Small intestine (tissue), 7 donors: Measurements from ENCODE around the gene BICC1. TPM values are rescaled to one million over a fixed set of nuclear protein-coding genes. Genes with fewer than 3 reads are reported as not detected.

Source experiments
- DNase-seq, 2 donors: peaks; one replicate each; pipeline versions ENCODE4 v3.0.0 to v3.0.0-alpha.2; 2013
- FAIRE-seq: peaks from 2 replicates; lab custom pipeline; 2012; peaks lifted over from hg19 to GRCh38; lab: Jason Lieb, UNC
- H3K27ac ChIP-seq, 3 donors: one replicate each; pipeline ENCODE4 v1.5.1; 2013; ENCODE audit warnings: low read length in 2 of 3, mild to moderate bottlenecking in 2 of 3, control low read depth in 1 of 3, inconsistent platforms in 1 of 3, low read depth in 1 of 3, moderate library complexity in 1 of 3
- H3K27me3 ChIP-seq, 3 donors: one replicate each; pipeline ENCODE4 v1.6.1; 2013; ENCODE audit warnings: low read length in 3 of 3, inconsistent platforms in 1 of 3; ENCODE audit not compliant: control insufficient read depth in 3 of 3, insufficient read depth in 3 of 3
- H3K36me3 ChIP-seq, 3 donors: one replicate each; pipeline ENCODE4 v1.6.1; 2013; ENCODE audit warnings: low read length in 3 of 3, inconsistent platforms in 1 of 3, low read depth in 1 of 3, mild to moderate bottlenecking in 1 of 3, moderate library complexity in 1 of 3; ENCODE audit not compliant: control insufficient read depth in 3 of 3, insufficient read depth in 2 of 3
- H3K4me1 ChIP-seq, 3 donors: one replicate each; pipeline ENCODE4 v1.6.1; 2013; ENCODE audit warnings: low read length in 2 of 3, inconsistent platforms in 1 of 3, low read depth in 1 of 3, mild to moderate bottlenecking in 1 of 3, moderate library complexity in 1 of 3; ENCODE audit not compliant: control insufficient read depth in 3 of 3, insufficient read depth in 2 of 3
- H3K4me3 ChIP-seq, 3 donors: one replicate each; pipeline ENCODE4 v1.5.1; 2013; ENCODE audit warnings: low read length in 3 of 3, control low read depth in 1 of 3, inconsistent platforms in 1 of 3, low read depth in 1 of 3, mild to moderate bottlenecking in 1 of 3, moderate library complexity in 1 of 3
- H3K9me3 ChIP-seq, 2 donors: one replicate each; pipeline ENCODE4 v1.6.1; 2013; ENCODE audit warnings: low read depth in 1 of 2, low read length in 1 of 2; ENCODE audit not compliant: control insufficient read depth in 2 of 2, insufficient read depth in 1 of 2
- WGBS, 3 donors: extraction: QIAGEN DNeasy Blood & Tissue Kit; methylation state at CpG; one replicate each; pipeline ENCODE4 v1.1.7; 2013; 5-methylcytosine and 5-hydroxymethylcytosine counted together
- polyA plus RNA-seq, 4 donors: library from polyadenylated mRNA; stranded (reverse) in 3 of 4; unstranded in 1 of 4; fragments of 200-250 nt in 3 of 4; fragments of 120-200 nt in 1 of 4; gene quantifications; one replicate each; pipeline versions ENCODE4 v1.2.1 to v1.2.3, GENCODE V29; 2013
- donor health status: healthy with polysubstance abuse.
- donor health status: control.
- donor health status: control.
- donor health status: Bipolar disorder and iron deficiency.
- donor health status: healthy.

Gene BICC1
- polyA plus RNA-seq, 4 donors: 0.81 to 4.7 (median 1.3) TPM; not detected in 1

DNA sequence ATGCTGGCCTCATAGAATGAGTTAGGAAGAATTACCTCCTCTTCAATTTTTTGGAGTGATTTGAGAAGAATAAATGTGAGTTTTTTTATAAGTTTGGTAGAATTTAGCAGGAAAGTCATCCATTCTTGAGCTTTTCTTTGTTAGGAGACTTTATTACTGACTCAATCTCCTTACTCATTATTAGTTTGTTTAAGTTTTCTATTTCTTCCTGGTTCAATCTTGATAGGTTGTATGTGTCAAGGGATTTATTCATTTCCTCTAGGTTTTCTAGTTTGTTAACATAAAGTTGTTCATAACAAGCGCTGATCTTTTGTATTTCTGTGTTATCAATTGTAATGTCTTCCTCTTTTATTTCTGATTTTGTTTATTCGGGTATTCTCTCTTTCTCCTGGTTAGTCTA, 47.4 kb downstream of the BICC1 start:
- Histone ChIP-seq H3K9me3 (peaks cover 0 to 13% of the 10 kb centered on the region in 2 donors), H3K27ac (no peak overlapping the region), H3K4me1 (no peaks in the 10 kb centered on the region), H3K27me3 (no peaks in the 10 kb centered on the region), H3K36me3 (no peaks in the 10 kb centered on the region), H3K4me3 (no peak overlapping the region)
- DNase-seq (no peak), FAIRE-seq (no peak)
- WGBS, 3 donors: 88 to 90% (median 90%) methylated on average over 2 of the region's 2 CpGs

DNA sequence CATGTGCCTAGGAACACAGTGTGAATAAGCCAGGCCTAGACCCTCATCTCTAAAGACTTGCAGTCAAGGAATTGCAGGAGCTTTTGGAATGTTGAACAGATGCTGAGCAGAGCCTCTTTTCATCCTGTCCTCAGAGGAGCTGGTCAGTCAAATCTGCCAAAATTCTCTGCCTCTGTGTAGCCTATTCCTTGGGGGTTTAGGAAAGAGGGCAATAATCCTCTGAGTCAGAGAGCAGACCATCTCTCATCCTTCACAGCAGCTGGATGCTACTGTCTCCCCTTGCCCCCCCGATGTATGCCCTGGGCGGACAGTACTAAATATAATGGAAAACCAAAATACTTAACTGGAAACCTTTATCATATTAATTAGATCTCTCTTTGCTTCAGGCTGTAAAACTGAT, 52.6 kb downstream of the BICC1 start:
- Histone ChIP-seq H3K4me3 (no peak overlapping the region), H3K36me3 (no peaks in the 10 kb centered on the region), H3K27me3 (no peaks in the 10 kb centered on the region), H3K27ac (no peak overlapping the region), H3K4me1 (no peaks in the 10 kb centered on the region), H3K9me3 (peaks cover 0 to 9% of the 10 kb centered on the region in 2 donors)
- FAIRE-seq (no peak), DNase-seq (no peak)
- 89 to 94% (median 93%) methylated on average over 2 of the region's 2 CpGs for whole genome bisulfite sequencing, 3 donors

DNA sequence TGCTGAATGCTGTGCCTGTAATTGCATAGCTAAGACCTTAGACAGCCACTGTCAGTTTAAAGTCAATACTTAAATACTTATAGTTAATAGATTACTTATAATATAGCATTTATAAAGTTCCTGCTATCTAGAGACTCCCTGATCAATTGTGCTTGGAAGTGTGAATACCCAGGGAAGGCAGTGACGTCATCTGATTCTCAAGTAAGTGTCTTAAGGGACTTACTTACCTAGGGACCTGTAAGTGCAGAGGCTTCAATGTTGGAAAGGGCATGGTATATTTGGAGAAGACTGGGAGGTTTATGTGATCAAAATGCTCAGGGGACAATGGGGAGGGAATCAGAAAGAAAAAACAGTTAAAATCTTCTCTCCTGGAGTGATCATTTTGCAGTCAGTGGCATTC, 55.0 kb downstream of the BICC1 start:
- FAIRE-seq: no peak
- no peaks in the 10 kb centered on the region for H3K4me1 ChIP-seq
- no peaks in the 10 kb centered on the region for H3K36me3 ChIP-seq
- no peak overlapping the region for H3K27ac ChIP-seq
- no peak for DNase-seq
- H3K27me3 ChIP-seq: no peaks in the 10 kb centered on the region
- no peak overlapping the region for H3K4me3 ChIP-seq
- H3K9me3 ChIP-seq: peaks cover 0 to 8% of the 10 kb centered on the region in 2 donors
- WGBS, 3 donors: 43 to 61% (median 50%) methylated on average over 1 of the region's 1 CpG

DNA sequence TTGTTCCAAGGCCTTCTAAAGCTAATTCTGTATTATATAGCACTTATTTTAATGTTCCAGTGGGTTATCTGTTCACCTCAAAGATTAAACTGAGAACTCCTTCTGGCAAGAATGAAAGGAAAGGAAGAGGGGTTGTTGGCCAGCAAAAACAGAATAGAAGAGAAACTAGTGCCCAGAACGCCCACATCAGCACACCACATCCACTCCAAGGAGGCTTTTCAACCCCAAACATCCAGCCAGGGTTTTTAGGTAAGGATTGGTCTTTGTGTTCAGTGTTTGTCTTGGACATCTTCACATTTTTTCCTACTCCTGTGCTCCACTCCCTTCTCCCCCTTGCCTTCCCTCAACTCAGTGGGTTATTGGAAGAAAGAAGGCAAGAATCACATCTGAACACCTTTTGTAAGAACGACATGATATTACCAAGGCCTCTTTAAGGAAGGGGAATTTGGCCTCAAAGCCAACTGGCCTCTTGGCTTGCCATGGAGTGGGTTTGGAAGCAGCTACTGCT, 55.8 kb downstream of the BICC1 start:
- DNase-seq (no peak), FAIRE-seq (no peak)
- H3K27ac ChIP-seq: no peak overlapping the region
- H3K9me3 ChIP-seq: no peaks in the 10 kb centered on the region
- H3K36me3 ChIP-seq: no peaks in the 10 kb centered on the region
- H3K4me1 ChIP-seq: no peaks in the 10 kb centered on the region
- 48 to 76% (median 61%) methylated on average over 2 of the region's 2 CpGs for WGBS, 3 donors
- no peak overlapping the region for H3K4me3 ChIP-seq
- no peaks in the 10 kb centered on the region for H3K27me3 ChIP-seq

DNA sequence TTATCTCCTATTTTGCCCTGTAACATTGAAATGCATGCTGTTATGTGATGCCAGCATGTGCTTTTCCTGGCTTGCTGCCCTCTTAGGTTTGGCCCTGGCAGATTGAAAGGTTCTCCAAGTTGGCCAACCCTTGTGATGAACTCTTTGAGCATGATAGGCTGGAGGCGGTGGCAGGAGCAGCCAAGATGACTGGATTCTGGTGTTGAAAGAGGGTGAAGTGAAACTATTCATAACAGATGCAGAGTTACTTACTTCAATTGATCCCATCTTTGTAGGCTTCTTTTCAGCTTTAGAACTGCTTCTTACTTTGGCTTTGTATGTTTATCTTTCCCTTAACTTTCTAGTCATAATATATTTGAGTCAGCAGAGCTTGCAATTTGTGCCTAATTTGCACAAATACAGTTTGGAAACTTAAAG, 57.6 kb downstream of the BICC1 start:
- H3K4me1 ChIP-seq: no peaks in the 10 kb centered on the region
- no peak overlapping the region for H3K27ac ChIP-seq
- no peak overlapping the region for H3K4me3 ChIP-seq
- no peaks in the 10 kb centered on the region for H3K27me3 ChIP-seq
- DNase-seq (no peak), FAIRE-seq (no peak)
- 91 to 97% (median 96%) methylated on average over 1 of the region's 1 CpG for WGBS, 3 donors
- no peaks in the 10 kb centered on the region for H3K9me3 ChIP-seq
- H3K36me3 ChIP-seq: no peaks in the 10 kb centered on the region

DNA sequence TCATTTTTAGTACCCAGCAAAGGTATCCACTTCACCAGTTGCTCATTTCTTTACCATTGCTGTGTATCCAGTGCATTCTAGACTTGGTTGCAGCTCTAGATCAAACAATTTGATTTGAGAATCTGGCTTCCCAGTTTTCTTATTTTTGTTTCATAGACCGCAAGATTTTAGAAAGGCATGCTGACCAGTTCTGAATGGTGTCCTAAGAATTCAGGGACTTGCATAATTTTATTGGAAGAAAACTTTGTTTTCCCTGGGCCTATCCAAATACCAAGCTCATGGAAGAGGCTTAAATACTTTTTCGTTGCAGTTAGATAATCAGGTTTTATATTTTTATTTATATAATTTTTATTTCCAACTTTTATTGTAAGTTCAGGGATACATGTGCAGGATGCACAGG, 58.3 kb downstream of the BICC1 start:
- DNase-seq (no peak), FAIRE-seq (no peak)
- H3K36me3 ChIP-seq: no peaks in the 10 kb centered on the region
- H3K9me3 ChIP-seq: no peaks in the 10 kb centered on the region
- no peak overlapping the region for H3K4me3 ChIP-seq
- no peak overlapping the region for H3K27ac ChIP-seq
- H3K27me3 ChIP-seq: no peaks in the 10 kb centered on the region
- WGBS, 3 donors: 80 to 88% (median 84%) methylated on average over 2 of the region's 2 CpGs
- H3K4me1 ChIP-seq: no peaks in the 10 kb centered on the region

DNA sequence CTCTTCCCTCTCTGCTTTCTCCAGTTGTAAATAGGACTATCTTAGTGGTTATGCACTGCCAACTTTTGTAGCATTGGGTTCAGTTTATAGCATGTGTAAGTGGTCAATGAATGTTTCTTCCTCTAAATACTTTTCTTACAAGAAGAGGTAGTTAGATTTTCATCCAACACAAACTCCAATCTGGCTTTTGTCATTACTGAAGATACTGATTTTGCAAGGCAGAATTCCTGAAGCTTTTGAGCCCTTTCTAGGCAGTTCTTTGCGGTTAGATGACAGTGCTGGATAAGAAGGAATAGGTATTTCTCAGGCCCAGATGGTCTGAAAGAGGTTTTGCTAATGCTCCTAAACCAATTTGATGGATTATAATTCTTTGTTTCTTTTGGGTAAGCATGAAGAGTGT, 60.5 kb downstream of the BICC1 start:
- Histone ChIP-seq H3K27ac (no peak overlapping the region), H3K4me3 (no peak overlapping the region), H3K9me3 (no peaks in the 10 kb centered on the region), H3K4me1 (peaks cover 0 to 2% (median 2%) of the 10 kb centered on the region in 3 donors), H3K27me3 (no peaks in the 10 kb centered on the region), H3K36me3 (no peaks in the 10 kb centered on the region)
- DNase-seq (no peak), FAIRE-seq (no peak)
- 81 to 90% (median 89%) methylated on average over 1 of the region's 1 CpG for WGBS, 3 donors

DNA sequence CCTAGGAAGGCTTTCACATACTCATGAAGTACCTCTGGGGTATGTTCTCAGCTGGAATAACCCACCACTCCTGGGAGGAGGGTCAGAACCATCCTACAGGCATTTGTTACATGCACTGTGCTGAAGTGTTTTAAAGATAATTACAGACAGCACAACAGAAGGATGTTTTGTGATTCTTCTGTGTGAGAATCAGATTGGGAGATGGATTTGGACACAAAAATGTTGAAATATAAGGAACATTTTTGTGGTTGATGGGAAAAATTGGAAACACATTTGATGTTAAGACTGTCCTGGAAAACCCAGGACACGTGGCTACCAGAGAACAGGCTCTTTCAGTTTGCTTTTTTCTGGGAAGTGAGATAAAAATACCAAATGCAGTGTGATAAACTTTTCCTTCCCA, 61.4 kb downstream of the BICC1 start:
- Histone ChIP-seq H3K4me3 (no peak overlapping the region), H3K27ac (no peak overlapping the region), H3K27me3 (no peaks in the 10 kb centered on the region), H3K9me3 (no peaks in the 10 kb centered on the region), H3K4me1 (peaks cover 0 to 2% (median 2%) of the 10 kb centered on the region in 3 donors), H3K36me3 (no peaks in the 10 kb centered on the region)
- WGBS, 3 donors: 35 to 49% (median 48%) methylated on average over 1 of the region's 1 CpG
- DNase-seq (no peak), FAIRE-seq (no peak)

DNA sequence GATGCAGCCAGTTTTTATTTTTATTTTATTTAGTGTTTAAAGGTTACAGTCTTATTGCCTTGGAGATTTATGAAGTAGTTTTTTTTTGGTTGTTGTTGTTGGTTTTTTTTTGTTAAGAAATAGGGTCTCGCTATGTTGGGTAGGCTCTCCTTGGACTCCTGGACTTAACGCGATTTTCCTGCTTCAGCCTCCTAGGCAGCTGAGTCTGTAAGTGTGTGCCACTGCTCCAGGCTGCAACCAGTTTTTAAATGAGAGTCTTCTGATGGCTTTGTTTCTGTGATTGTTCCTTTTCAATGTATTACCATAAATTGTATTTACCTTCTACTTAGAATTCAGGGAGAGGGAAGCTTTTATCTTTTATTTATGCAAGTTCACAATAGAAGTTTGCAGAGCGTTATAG, 62.8 kb downstream of the BICC1 start:
- H3K4me1 ChIP-seq: peaks cover 0 to 2% (median 2%) of the 10 kb centered on the region in 3 donors
- H3K36me3 ChIP-seq: no peaks in the 10 kb centered on the region
- H3K27ac ChIP-seq: no peak overlapping the region
- FAIRE-seq (no peak), DNase-seq (no peak)
- 74 to 84% (median 77%) methylated on average over 4 of the region's 4 CpGs for WGBS, 3 donors
- H3K4me3 ChIP-seq: no peak overlapping the region
- no peaks in the 10 kb centered on the region for H3K9me3 ChIP-seq
- H3K27me3 ChIP-seq: no peaks in the 10 kb centered on the region
